Trophoblast cell (in vitro differentiated cells and primary cell): Measurements from ENCODE around the gene GNAT1.
"Not testable (repeated sequence)": the region's sequence is repeated elsewhere in the genome, so short reads cannot be mapped to it uniquely, and the experiment has no call there.

Experiments
- DNase-seq, 2 donors: peaks; one replicate each; pipeline ENCODE4 v3.0.0-alpha.2; 2016
- H2AFZ ChIP-seq: 2 replicates; pipeline ENCODE4 v1.6.1; 2013; ENCODE audit warnings: low read length, moderate library complexity, mild to moderate bottlenecking; ENCODE audit not compliant: insufficient read depth, poor library complexity
- H2AK5ac ChIP-seq: 2 replicates; pipeline ENCODE4 v1.6.1; 2013; ENCODE audit warnings: mild to moderate bottlenecking, low read length
- H2BK120ac ChIP-seq: 2 replicates; pipeline ENCODE4 v1.6.1; 2013; ENCODE audit warnings: low read length, mild to moderate bottlenecking, moderate library complexity; ENCODE audit not compliant: insufficient read depth, poor library complexity
- H2BK12ac ChIP-seq: 2 replicates; pipeline ENCODE4 v1.6.1; 2013; ENCODE audit warnings: mild to moderate bottlenecking, low read length, moderate library complexity
- H2BK5ac ChIP-seq: 2 replicates; pipeline ENCODE4 v1.6.1; 2013; ENCODE audit warnings: low read length, low read depth, moderate library complexity, mild to moderate bottlenecking; ENCODE audit not compliant: poor library complexity
- H3K14ac ChIP-seq: 2 replicates; pipeline ENCODE4 v1.6.1; 2013; ENCODE audit warnings: mild to moderate bottlenecking, low read length
- H3K18ac ChIP-seq: 2 replicates; pipeline ENCODE4 v1.6.1; 2013; ENCODE audit warnings: mild to moderate bottlenecking, low read length
- H3K23ac ChIP-seq: 2 replicates; pipeline ENCODE4 v1.6.1; 2013; ENCODE audit warnings: low read length
- H3K27ac ChIP-seq: 2 replicates; pipeline ENCODE4 v1.5.1; 2013; ENCODE audit warnings: low read depth, mild to moderate bottlenecking, inconsistent platforms, low read length, moderate library complexity
- H3K27me3 ChIP-seq: 2 replicates; pipeline ENCODE4 v1.6.1; 2013; ENCODE audit warnings: inconsistent platforms, mild to moderate bottlenecking, low read length, moderate library complexity; ENCODE audit not compliant: insufficient read depth
- H3K36me3 ChIP-seq, 2 experiments: 1 replicate in 1 of 2; 2 replicates in 1 of 2; pipeline ENCODE4 v1.6.1; 2013; ENCODE audit warnings: low read length in 2 of 2, mild to moderate bottlenecking in 2 of 2, moderate library complexity in 1 of 2; ENCODE audit not compliant: insufficient read depth in 2 of 2, control insufficient read depth in 1 of 2
- H3K4ac ChIP-seq: 2 replicates; pipeline ENCODE4 v1.6.1; 2013; ENCODE audit warnings: low read depth, mild to moderate bottlenecking, low read length, moderate library complexity
- H3K4me1 ChIP-seq, 2 experiments: 1 replicate in 1 of 2; 2 replicates in 1 of 2; pipeline ENCODE4 v1.6.1; 2013; ENCODE audit warnings: low read length in 2 of 2, mild to moderate bottlenecking in 2 of 2, moderate library complexity in 1 of 2; ENCODE audit not compliant: insufficient read depth in 2 of 2, control insufficient read depth in 1 of 2
- H3K4me2 ChIP-seq: 2 replicates; pipeline ENCODE4 v1.6.1; 2013; ENCODE audit warnings: inconsistent platforms, mild to moderate bottlenecking, low read length, moderate library complexity
- H3K4me3 ChIP-seq: 2 replicates; pipeline ENCODE4 v1.5.1; 2013; ENCODE audit warnings: mild to moderate bottlenecking, low read depth, low read length, inconsistent platforms
- H3K79me1 ChIP-seq: one replicate; pipeline ENCODE4 v1.6.1; 2013; ENCODE audit warnings: low read length
- H3K79me2 ChIP-seq: 2 replicates; pipeline ENCODE4 v1.6.1; 2013; ENCODE audit warnings: low read length, mild to moderate bottlenecking; ENCODE audit not compliant: control insufficient read depth, insufficient read depth, poor library complexity
- H3K9ac ChIP-seq: 2 replicates; pipeline ENCODE4 v1.6.1; 2013; ENCODE audit warnings: mild to moderate bottlenecking, low read length
- H3K9me3 ChIP-seq: 2 replicates; pipeline ENCODE4 v1.6.1; 2013; ENCODE audit warnings: low read depth, mild to moderate bottlenecking, control low read depth, inconsistent platforms, low read length; ENCODE audit not compliant: insufficient read depth
- H4K12ac ChIP-seq: 2 replicates; pipeline ENCODE4 v1.6.1; 2013; ENCODE audit warnings: low read depth, mild to moderate bottlenecking, low read length, moderate library complexity
- H4K8ac ChIP-seq: 2 replicates; pipeline ENCODE4 v1.6.1; 2013; ENCODE audit warnings: low read depth, mild to moderate bottlenecking, low read length, moderate library complexity
- H4K91ac ChIP-seq: one replicate; pipeline ENCODE4 v1.6.1; 2013; ENCODE audit warnings: low read depth, mild to moderate bottlenecking, low read length, moderate library complexity
- WGBS: extraction: QIAGEN DNeasy Blood & Tissue Kit; methylation state at CpG from one replicate; pipeline ENCODE4 v1.1.7; 2013; ENCODE audit warnings: missing lambda C conversion rate; ENCODE audit not compliant: insufficient read length, insufficient coverage; ENCODE audit errors: extremely low coverage; 5-methylcytosine and 5-hydroxymethylcytosine counted together

GNAT1 gene

DNA sequence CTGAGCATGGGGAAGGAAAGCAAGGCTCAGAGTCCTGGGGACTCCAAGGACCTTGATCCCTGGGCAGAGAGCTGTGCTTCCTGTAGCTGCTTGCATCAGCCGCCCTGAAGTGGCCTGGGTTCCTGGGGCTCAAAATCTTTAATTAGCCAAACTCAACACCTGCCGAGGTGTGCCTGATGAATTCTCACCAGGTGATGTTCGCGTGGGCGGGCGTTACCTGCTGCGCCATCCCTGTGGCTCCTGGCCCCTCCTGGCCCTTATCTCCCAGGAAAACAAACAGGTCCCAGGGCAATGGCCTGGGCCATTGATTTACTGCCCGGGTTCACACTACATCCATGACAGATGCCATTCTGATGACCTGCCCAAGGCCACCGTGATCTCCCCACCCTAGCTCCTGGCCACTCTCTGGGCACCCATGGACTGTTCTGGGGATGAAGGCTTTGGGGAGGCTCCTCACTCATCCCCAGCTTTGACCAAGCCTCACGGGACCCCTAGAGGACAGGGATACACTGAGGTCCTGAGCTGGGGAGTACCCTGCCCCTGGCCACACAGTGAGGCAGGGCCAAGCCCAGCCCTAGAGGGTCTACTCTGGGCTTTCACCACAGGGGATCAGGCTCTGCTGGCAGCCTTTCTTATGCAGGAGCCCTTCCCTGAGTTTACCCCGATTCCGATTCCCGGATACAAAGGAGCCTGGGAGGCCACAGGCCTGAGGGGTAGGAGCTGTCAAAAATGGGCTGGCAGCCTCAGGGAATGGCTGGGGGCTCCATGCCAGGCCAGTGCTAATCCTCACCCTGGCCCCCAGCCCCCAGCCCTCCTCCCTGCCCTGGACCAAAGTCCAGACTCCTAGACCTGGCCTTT lies 19.3 kb downstream of the GNAT1 start:
- no peak overlapping the region for H4K12ac ChIP-seq
- H3K9me3 ChIP-seq, result no peaks in the 10 kb centered on the region
- H3K27ac ChIP-seq, result no peak overlapping the region
- H2AFZ ChIP-seq, result no peak overlapping the region
- no peak overlapping the region for H2BK120ac ChIP-seq
- WGBS, result no CpG with 5 or more reads among the region's 13 CpGs
- no peak overlapping the region for H3K4me3 ChIP-seq
- H3K4me1 ChIP-seq, result peaks cover 2% of the 10 kb centered on the region in 2 experiments
- DNase-seq, result no peak
- no peak overlapping the region for H4K8ac ChIP-seq
- no peak overlapping the region for H3K18ac ChIP-seq
- no peak overlapping the region for H4K91ac ChIP-seq
- H3K4ac ChIP-seq, result no peak overlapping the region
- no peak overlapping the region for H2BK12ac ChIP-seq
- H3K14ac ChIP-seq, result no peak overlapping the region
- peaks cover 12% of the 10 kb centered on the region for H3K27me3 ChIP-seq
- H3K4me2 ChIP-seq, result no peak overlapping the region
- peaks cover 0 to 2% of the 10 kb centered on the region in 2 experiments for H3K36me3 ChIP-seq
- no peak overlapping the region for H2BK5ac ChIP-seq
- no peak overlapping the region for H2AK5ac ChIP-seq
- no peaks in the 10 kb centered on the region for H3K79me1 ChIP-seq
- no peaks in the 10 kb centered on the region for H3K79me2 ChIP-seq
- H3K23ac ChIP-seq, result no peak overlapping the region
- H3K9ac ChIP-seq, result no peak overlapping the region

DNA sequence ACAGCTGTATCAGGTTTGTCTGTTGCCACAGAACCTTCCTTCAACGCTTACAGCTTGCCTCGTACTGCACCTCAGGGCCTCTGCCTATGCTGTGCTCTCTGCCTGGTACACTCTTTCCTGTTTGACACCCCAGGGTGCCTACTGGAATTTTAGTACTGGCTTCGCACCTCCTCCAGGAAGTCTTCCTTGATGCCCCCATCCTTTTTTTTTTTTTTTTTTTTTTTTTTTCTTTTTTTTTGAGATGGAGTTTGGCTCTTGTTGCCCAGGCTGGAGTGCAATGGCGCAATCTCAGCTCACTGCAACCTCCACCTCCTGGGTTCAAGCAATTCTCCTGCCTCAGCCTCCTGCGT lies 19.9 kb downstream of the GNAT1 start:
- not testable (repeated sequence) for DNase-seq, H2BK5ac ChIP-seq, H3K4me3 ChIP-seq, H3K9me3 ChIP-seq, H2AK5ac ChIP-seq, H3K79me2 ChIP-seq, H3K14ac ChIP-seq, H3K27ac ChIP-seq, H4K12ac ChIP-seq, H2BK120ac ChIP-seq, H3K4ac ChIP-seq, H3K23ac ChIP-seq, H4K8ac ChIP-seq, H3K4me1 ChIP-seq, H3K9ac ChIP-seq, H3K79me1 ChIP-seq, H3K4me2 ChIP-seq, H2AFZ ChIP-seq, H3K18ac ChIP-seq, H2BK12ac ChIP-seq, H4K91ac ChIP-seq, H3K36me3 ChIP-seq, H3K27me3 ChIP-seq
- WGBS, result no CpG with 5 or more reads among the region's 5 CpGs

DNA sequence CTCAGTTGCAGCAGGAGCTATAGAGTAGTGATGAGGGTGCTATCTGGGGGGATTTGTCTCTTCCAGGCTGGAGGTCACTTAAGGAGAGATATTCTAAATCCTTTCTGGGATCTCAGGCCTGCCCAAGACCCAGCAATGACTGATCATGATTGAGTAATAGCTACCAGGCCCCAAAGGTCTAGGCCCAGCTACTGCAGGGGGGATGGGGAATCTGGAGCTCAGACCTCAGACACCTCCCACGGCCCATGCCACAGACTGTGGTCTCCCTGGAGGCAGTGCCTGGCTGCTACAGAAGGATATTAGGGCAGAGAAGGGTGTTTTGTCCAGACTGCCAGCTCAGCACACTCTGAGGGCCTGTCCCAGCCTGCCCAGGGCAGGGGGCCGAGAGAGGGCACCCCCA lies 20.5 kb downstream of the GNAT1 start:
- Histone ChIP-seq H4K91ac (peak overlapping the region; percentile 34), H2BK5ac (no peak overlapping the region), H4K8ac (no peak overlapping the region), H2BK120ac (no peak overlapping the region), H3K23ac (no peak overlapping the region), H3K4me1 (peaks cover 2 to 3% of the 10 kb centered on the region in 2 experiments), H4K12ac (no peak overlapping the region), H3K27ac (no peak overlapping the region), H3K9ac (no peak overlapping the region), H3K4ac (no peak overlapping the region), H3K4me2 (no peak overlapping the region), H3K36me3 (peaks cover 0 to 2% of the 10 kb centered on the region in 2 experiments), H3K4me3 (no peak overlapping the region), H3K27me3 (no peaks in the 10 kb centered on the region), H3K14ac (no peak overlapping the region), H3K79me1 (no peaks in the 10 kb centered on the region), H3K79me2 (no peaks in the 10 kb centered on the region), H3K9me3 (no peaks in the 10 kb centered on the region), H2AFZ (no peak overlapping the region), H2BK12ac (no peak overlapping the region), H2AK5ac (no peak overlapping the region), H3K18ac (no peak overlapping the region)
- no CpG with 5 or more reads among the region's 2 CpGs for WGBS
- DNase-seq, result no peak

DNA sequence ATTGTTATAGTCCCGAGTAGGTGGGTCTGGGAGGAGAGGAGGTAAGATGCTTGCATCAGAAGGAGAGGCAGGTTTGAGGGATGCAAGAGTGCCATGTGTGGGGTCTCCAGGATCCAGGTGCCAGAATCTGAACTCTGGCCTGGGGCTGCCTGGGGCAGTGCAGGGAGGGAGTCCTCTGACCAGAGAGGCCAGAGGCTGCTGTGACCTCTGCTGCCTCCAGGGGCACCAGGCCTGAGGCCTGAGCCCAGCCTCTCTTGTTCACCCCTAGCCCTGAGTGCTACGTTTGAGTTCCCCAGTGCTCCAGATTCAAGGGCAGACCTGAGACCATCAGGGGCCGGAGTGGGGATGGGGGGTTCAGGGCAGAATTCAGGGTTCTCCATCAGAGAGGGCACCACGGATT lies 21.1 kb downstream of the GNAT1 start:
- H3K36me3 ChIP-seq, result peaks cover 0 to 2% of the 10 kb centered on the region in 2 experiments
- H3K9me3 ChIP-seq, result no peaks in the 10 kb centered on the region
- no peak overlapping the region for H3K4me2 ChIP-seq
- no peak overlapping the region for H3K23ac ChIP-seq
- peaks cover 2 to 3% of the 10 kb centered on the region in 2 experiments for H3K4me1 ChIP-seq
- H3K79me1 ChIP-seq, result no peaks in the 10 kb centered on the region
- no peak overlapping the region for H4K8ac ChIP-seq
- H3K4me3 ChIP-seq, result no peak overlapping the region
- no peaks in the 10 kb centered on the region for H3K27me3 ChIP-seq
- no peak overlapping the region for H2BK12ac ChIP-seq
- H3K27ac ChIP-seq, result no peak overlapping the region
- no peak overlapping the region for H2BK120ac ChIP-seq
- H3K9ac ChIP-seq, result no peak overlapping the region
- no CpG with 5 or more reads among the region's 4 CpGs for WGBS
- H3K14ac ChIP-seq, result no peak overlapping the region
- H3K4ac ChIP-seq, result no peak overlapping the region
- H2AK5ac ChIP-seq, result no peak overlapping the region
- H2AFZ ChIP-seq, result no peak overlapping the region
- no peaks in the 10 kb centered on the region for H3K79me2 ChIP-seq
- H4K91ac ChIP-seq, result no peak overlapping the region
- H3K18ac ChIP-seq, result peak overlapping the region; percentile 43
- no peak overlapping the region for H4K12ac ChIP-seq
- no peak for DNase-seq
- H2BK5ac ChIP-seq, result no peak overlapping the region
